HG03354 (cell line): Measurements from ENCODE around the gene TBC1D32.
"Not testable (repeated sequence)": the region's sequence is repeated elsewhere in the genome, so short reads cannot be mapped to it uniquely, and the experiment has no call there.

ENCODE experiments used
- ATAC-seq: cut with Tn5 transposase; IDR thresholded peaks from one replicate; pipeline ENCODE4 v1.9.1; 2021; ENCODE audit warnings: mild to moderate bottlenecking; ENCODE audit not compliant: unreplicated experiment, poor library complexity, severe bottlenecking

Gene TBC1D32

GRCh38 chr6:121247386-121247785 is 86.9 kb downstream of the TBC1D32 start:
- ATAC-seq = no peak

- no peak for ATAC-seq
Measured at GRCh38 chr6:121242386-121242785, 91.9 kb downstream of the TBC1D32 start.

- no peak for ATAC-seq
Measured at GRCh38 chr6:121237859-121238258, 96.4 kb downstream of the TBC1D32 start.

GRCh38 chr6:121236984-121237383 is 97.3 kb downstream of the TBC1D32 start:
- peak; percentile 59 for ATAC-seq

- no peak for ATAC-seq
Measured at GRCh38 chr6:121235386-121235785, 98.9 kb downstream of the TBC1D32 start.

- no peak for ATAC-seq
Measured at GRCh38 chr6:121223930-121224329, 110.3 kb downstream of the TBC1D32 start.

- no peak for ATAC-seq
Measured at GRCh38 chr6:121223212-121223611, 111.1 kb downstream of the TBC1D32 start.

- no peak for ATAC-seq
Measured at GRCh38 chr6:121222656-121223055, 111.6 kb downstream of the TBC1D32 start.

GRCh38 chr6:121216928-121217327 is 117.4 kb downstream of the TBC1D32 start:
- no peak for ATAC-seq

GRCh38 chr6:121213341-121213740 is 120.9 kb downstream of the TBC1D32 start:
- not testable (repeated sequence) for ATAC-seq

- no peak for ATAC-seq
Measured at GRCh38 chr6:121210943-121211342, 123.3 kb downstream of the TBC1D32 start.

- peak; percentile 96 for ATAC-seq
Measured at GRCh38 chr6:121205569-121205968, 128.7 kb downstream of the TBC1D32 start.

- no peak for ATAC-seq
Measured at GRCh38 chr6:121201105-121201504, 133.2 kb downstream of the TBC1D32 start.

- ATAC-seq = not testable (repeated sequence)
Measured at GRCh38 chr6:121196042-121196441, 138.2 kb downstream of the TBC1D32 start.

GRCh38 chr6:121190122-121190521 is 144.2 kb downstream of the TBC1D32 start:
- no peak for ATAC-seq

- no peak for ATAC-seq
Measured at GRCh38 chr6:121188356-121188755, 145.9 kb downstream of the TBC1D32 start.

- no peak for ATAC-seq
Measured at GRCh38 chr6:121187833-121188200, 146.5 kb downstream of the TBC1D32 start.

- ATAC-seq = no peak
Measured at GRCh38 chr6:121187200-121187832, 147.0 kb downstream of the TBC1D32 start.

GRCh38 chr6:121183742-121184141 is 150.5 kb downstream of the TBC1D32 start:
- ATAC-seq = no peak

GRCh38 chr6:121175827-121176226 is 158.5 kb downstream of the TBC1D32 start:
- no peak for ATAC-seq

- ATAC-seq = not testable (repeated sequence)
Measured at GRCh38 chr6:121172451-121172850, 161.8 kb downstream of the TBC1D32 start.

- no peak for ATAC-seq
Measured at GRCh38 chr6:121171879-121172278, 162.4 kb downstream of the TBC1D32 start.
